GM18498 (cell line): Measurements from ENCODE around the gene SEC22B.
"Not testable (repeated sequence)": the region's sequence is repeated elsewhere in the genome, so short reads cannot be mapped to it uniquely, and the experiment has no call there.

Source experiments
- ATAC-seq: cut with Tn5 transposase; IDR thresholded peaks from one replicate; pipeline ENCODE4 v1.9.1; 2021; ENCODE audit warnings: mild to moderate bottlenecking, moderate library complexity; ENCODE audit not compliant: unreplicated experiment

Gene SEC22B

GRCh38 chr1:120120525-120120924 is 55.8 kb downstream of the SEC22B start:
- ATAC-seq, result not testable (repeated sequence)

GRCh38 chr1:120117371-120118177 is 58.7 kb downstream of the SEC22B start:
- ATAC-seq, result peak; percentile 62

GRCh38 chr1:120116094-120116493 is 60.2 kb downstream of the SEC22B start:
- not testable (repeated sequence) for ATAC-seq

- not testable (repeated sequence) for ATAC-seq
Measured at GRCh38 chr1:120113134-120113533, 63.2 kb downstream of the SEC22B start.

- ATAC-seq, result not testable (repeated sequence)
Measured at GRCh38 chr1:120112212-120112611, 64.1 kb downstream of the SEC22B start.

GRCh38 chr1:120111771-120112170 is 64.5 kb downstream of the SEC22B start:
- ATAC-seq, result not testable (repeated sequence)

GRCh38 chr1:120111008-120111407 is 65.3 kb downstream of the SEC22B start:
- ATAC-seq, result not testable (repeated sequence)

- ATAC-seq, result not testable (repeated sequence)
Measured at GRCh38 chr1:120109656-120110055, 66.7 kb downstream of the SEC22B start.

GRCh38 chr1:120109180-120109579 is 67.1 kb downstream of the SEC22B start:
- not testable (repeated sequence) for ATAC-seq

- not testable (repeated sequence) for ATAC-seq
Measured at GRCh38 chr1:120105288-120105687, 71.0 kb downstream of the SEC22B start.

GRCh38 chr1:120103768-120104167 is 72.6 kb downstream of the SEC22B start:
- ATAC-seq, result not testable (repeated sequence)

GRCh38 chr1:120101593-120101992 is 74.7 kb downstream of the SEC22B start:
- not testable (repeated sequence) for ATAC-seq
